Measurements from ENCODE around the gene NUDT21.
"Not testable (repeated sequence)": the region's sequence is repeated elsewhere in the genome, so short reads cannot be mapped to it uniquely, and the experiment has no call there.

The NUDT21 gene

GRCh38 chr16:56409195-56409594, 41.9 kb downstream of the NUDT21 start:
- Histone ChIP-seq H3K27ac (ENCODE audit: low read depth, low read length) (no peak overlapping the region), H3K9ac (ENCODE audit: low read length in 5 of 5) (no peak overlapping the region), H3K27me3 (ENCODE audit: control insufficient read depth in 5 of 5, insufficient read depth in 4 of 5, low read length in 5 of 5) (no peaks in the 10 kb centered on the region), H3K4me3 (ENCODE audit: low read depth in 1 of 5, low read length in 5 of 5) (no peak overlapping the region), H3K9me3 (ENCODE audit: control insufficient read depth in 5 of 5, low read length in 5 of 5) (no peaks in the 10 kb centered on the region), H3K36me3 (ENCODE audit: control insufficient read depth in 5 of 5, insufficient read depth in 5 of 5, low read length in 5 of 5) (peaks cover 32 to 47% (median 43%) of the 10 kb centered on the region in 5 donors), H3K4me1 (ENCODE audit: control insufficient read depth in 5 of 5, insufficient read depth in 5 of 5, low read length in 5 of 5) (peaks cover 0 to 7% (median 0%) of the 10 kb centered on the region in 5 donors)

- H3K27ac ChIP-seq (ENCODE audit: low read depth, low read length) = no peak overlapping the region
- no peaks in the 10 kb centered on the region for H3K27me3 ChIP-seq (ENCODE audit: control insufficient read depth in 5 of 5, insufficient read depth in 4 of 5, low read length in 5 of 5)
- H3K36me3 ChIP-seq (ENCODE audit: control insufficient read depth in 5 of 5, insufficient read depth in 5 of 5, low read length in 5 of 5) = peaks cover 31 to 49% (median 46%) of the 10 kb centered on the region in 5 donors
- no peak overlapping the region for H3K4me3 ChIP-seq (ENCODE audit: low read depth in 1 of 5, low read length in 5 of 5)
- H3K9ac ChIP-seq (ENCODE audit: low read length in 5 of 5) = no peak overlapping the region
- H3K4me1 ChIP-seq (ENCODE audit: control insufficient read depth in 5 of 5, insufficient read depth in 5 of 5, low read length in 5 of 5) = peaks cover 0 to 7% (median 0%) of the 10 kb centered on the region in 5 donors
- no peaks in the 10 kb centered on the region for H3K9me3 ChIP-seq (ENCODE audit: control insufficient read depth in 5 of 5, low read length in 5 of 5)
Measured at GRCh38 chr16:56408379-56409098, 42.6 kb downstream of the NUDT21 start.

GRCh38 chr16:56405977-56406672, 45.0 kb downstream of the NUDT21 start:
- Histone ChIP-seq H3K27me3 (ENCODE audit: control insufficient read depth in 5 of 5, insufficient read depth in 4 of 5, low read length in 5 of 5) (no peaks in the 10 kb centered on the region), H3K9ac (ENCODE audit: low read length in 5 of 5) (no peak overlapping the region), H3K4me3 (ENCODE audit: low read depth in 1 of 5, low read length in 5 of 5) (no peak overlapping the region), H3K36me3 (ENCODE audit: control insufficient read depth in 5 of 5, insufficient read depth in 5 of 5, low read length in 5 of 5) (peaks cover 36 to 62% (median 56%) of the 10 kb centered on the region in 5 donors), H3K27ac (ENCODE audit: low read depth, low read length) (no peak overlapping the region), H3K9me3 (ENCODE audit: control insufficient read depth in 5 of 5, low read length in 5 of 5) (no peaks in the 10 kb centered on the region), H3K4me1 (ENCODE audit: control insufficient read depth in 5 of 5, insufficient read depth in 5 of 5, low read length in 5 of 5) (peaks cover 0 to 7% (median 0%) of the 10 kb centered on the region in 5 donors)

- Histone ChIP-seq H3K9me3 (ENCODE audit: control insufficient read depth in 5 of 5, low read length in 5 of 5) (no peaks in the 10 kb centered on the region), H3K4me3 (ENCODE audit: low read depth in 1 of 5, low read length in 5 of 5) (no peak overlapping the region), H3K9ac (ENCODE audit: low read length in 5 of 5) (no peak overlapping the region), H3K36me3 (ENCODE audit: control insufficient read depth in 5 of 5, insufficient read depth in 5 of 5, low read length in 5 of 5) (peaks cover 45 to 59% (median 48%) of the 10 kb centered on the region in 5 donors), H3K27ac (ENCODE audit: low read depth, low read length) (no peak overlapping the region), H3K4me1 (ENCODE audit: control insufficient read depth in 5 of 5, insufficient read depth in 5 of 5, low read length in 5 of 5) (no peaks in the 10 kb centered on the region), H3K27me3 (ENCODE audit: control insufficient read depth in 5 of 5, insufficient read depth in 4 of 5, low read length in 5 of 5) (no peaks in the 10 kb centered on the region)
Measured at GRCh38 chr16:56401482-56401881, 49.6 kb downstream of the NUDT21 start.

- H3K4me1 ChIP-seq (ENCODE audit: control insufficient read depth in 5 of 5, insufficient read depth in 5 of 5, low read length in 5 of 5) = no peaks in the 10 kb centered on the region
- H3K9ac ChIP-seq (ENCODE audit: low read length in 5 of 5) = no peak overlapping the region
- no peaks in the 10 kb centered on the region for H3K9me3 ChIP-seq (ENCODE audit: control insufficient read depth in 5 of 5, low read length in 5 of 5)
- H3K27me3 ChIP-seq (ENCODE audit: control insufficient read depth in 5 of 5, insufficient read depth in 4 of 5, low read length in 5 of 5) = no peaks in the 10 kb centered on the region
- H3K4me3 ChIP-seq (ENCODE audit: low read depth in 1 of 5, low read length in 5 of 5) = no peak overlapping the region
- H3K36me3 ChIP-seq (ENCODE audit: control insufficient read depth in 5 of 5, insufficient read depth in 5 of 5, low read length in 5 of 5) = peaks cover 45 to 59% (median 48%) of the 10 kb centered on the region in 5 donors
- no peak overlapping the region for H3K27ac ChIP-seq (ENCODE audit: low read depth, low read length)
Measured at GRCh38 chr16:56400458-56400857, 50.7 kb downstream of the NUDT21 start.

- H3K9ac ChIP-seq (ENCODE audit: low read length in 5 of 5) = no peak overlapping the region
- peaks cover 35 to 53% (median 38%) of the 10 kb centered on the region in 5 donors for H3K36me3 ChIP-seq (ENCODE audit: control insufficient read depth in 5 of 5, insufficient read depth in 5 of 5, low read length in 5 of 5)
- no peaks in the 10 kb centered on the region for H3K4me1 ChIP-seq (ENCODE audit: control insufficient read depth in 5 of 5, insufficient read depth in 5 of 5, low read length in 5 of 5)
- no peak overlapping the region for H3K4me3 ChIP-seq (ENCODE audit: low read depth in 1 of 5, low read length in 5 of 5)
- no peak overlapping the region for H3K27ac ChIP-seq (ENCODE audit: low read depth, low read length)
- H3K9me3 ChIP-seq (ENCODE audit: control insufficient read depth in 5 of 5, low read length in 5 of 5) = no peaks in the 10 kb centered on the region
- H3K27me3 ChIP-seq (ENCODE audit: control insufficient read depth in 5 of 5, insufficient read depth in 4 of 5, low read length in 5 of 5) = no peaks in the 10 kb centered on the region
Measured at GRCh38 chr16:56399486-56399885, 51.6 kb downstream of the NUDT21 start.

GRCh38 chr16:56399047-56399446, 52.1 kb downstream of the NUDT21 start:
- Histone ChIP-seq H3K9ac (ENCODE audit: low read length in 5 of 5) (no peak overlapping the region), H3K4me1 (ENCODE audit: control insufficient read depth in 5 of 5, insufficient read depth in 5 of 5, low read length in 5 of 5) (no peaks in the 10 kb centered on the region), H3K36me3 (ENCODE audit: control insufficient read depth in 5 of 5, insufficient read depth in 5 of 5, low read length in 5 of 5) (peaks cover 31 to 49% (median 34%) of the 10 kb centered on the region in 5 donors), H3K27ac (ENCODE audit: low read depth, low read length) (no peak overlapping the region), H3K27me3 (ENCODE audit: control insufficient read depth in 5 of 5, insufficient read depth in 4 of 5, low read length in 5 of 5) (no peaks in the 10 kb centered on the region), H3K9me3 (ENCODE audit: control insufficient read depth in 5 of 5, low read length in 5 of 5) (no peaks in the 10 kb centered on the region), H3K4me3 (ENCODE audit: low read depth in 1 of 5, low read length in 5 of 5) (no peak overlapping the region)

GRCh38 chr16:56396724-56397123, 54.4 kb downstream of the NUDT21 start:
- H3K27ac ChIP-seq (ENCODE audit: low read depth, low read length); H3K4me1 ChIP-seq (ENCODE audit: control insufficient read depth in 5 of 5, insufficient read depth in 5 of 5, low read length in 5 of 5); H3K9me3 ChIP-seq (ENCODE audit: control insufficient read depth in 5 of 5, low read length in 5 of 5); H3K27me3 ChIP-seq (ENCODE audit: control insufficient read depth in 5 of 5, insufficient read depth in 4 of 5, low read length in 5 of 5); H3K9ac ChIP-seq (ENCODE audit: low read length in 5 of 5); H3K4me3 ChIP-seq (ENCODE audit: low read depth in 1 of 5, low read length in 5 of 5): not testable (repeated sequence)
- H3K36me3 ChIP-seq (ENCODE audit: control insufficient read depth in 5 of 5, insufficient read depth in 5 of 5, low read length in 5 of 5) = peaks cover 18 to 29% (median 19%) of the 10 kb centered on the region in 5 donors

- Histone ChIP-seq H3K36me3 (ENCODE audit: control insufficient read depth in 5 of 5, insufficient read depth in 5 of 5, low read length in 5 of 5) (peaks cover 32 to 63% (median 48%) of the 10 kb centered on the region in 5 donors), H3K9ac (ENCODE audit: low read length in 5 of 5) (no peak overlapping the region), H3K27ac (ENCODE audit: low read depth, low read length) (no peak overlapping the region), H3K27me3 (ENCODE audit: control insufficient read depth in 5 of 5, insufficient read depth in 4 of 5, low read length in 5 of 5) (no peaks in the 10 kb centered on the region), H3K4me1 (ENCODE audit: control insufficient read depth in 5 of 5, insufficient read depth in 5 of 5, low read length in 5 of 5) (no peaks in the 10 kb centered on the region), H3K4me3 (ENCODE audit: low read depth in 1 of 5, low read length in 5 of 5) (no peak overlapping the region), H3K9me3 (ENCODE audit: control insufficient read depth in 5 of 5, low read length in 5 of 5) (no peaks in the 10 kb centered on the region)
Measured at GRCh38 chr16:56389554-56389953, 61.6 kb downstream of the NUDT21 start.

- H3K9me3 ChIP-seq (ENCODE audit: control insufficient read depth in 5 of 5, low read length in 5 of 5) = no peaks in the 10 kb centered on the region
- no peaks in the 10 kb centered on the region for H3K4me1 ChIP-seq (ENCODE audit: control insufficient read depth in 5 of 5, insufficient read depth in 5 of 5, low read length in 5 of 5)
- H3K27me3 ChIP-seq (ENCODE audit: control insufficient read depth in 5 of 5, insufficient read depth in 4 of 5, low read length in 5 of 5) = no peaks in the 10 kb centered on the region
- H3K27ac ChIP-seq (ENCODE audit: low read depth, low read length) = no peak overlapping the region
- no peak overlapping the region for H3K9ac ChIP-seq (ENCODE audit: low read length in 5 of 5)
- peaks cover 32 to 77% (median 60%) of the 10 kb centered on the region in 5 donors for H3K36me3 ChIP-seq (ENCODE audit: control insufficient read depth in 5 of 5, insufficient read depth in 5 of 5, low read length in 5 of 5)
- H3K4me3 ChIP-seq (ENCODE audit: low read depth in 1 of 5, low read length in 5 of 5) = no peak overlapping the region
Measured at GRCh38 chr16:56388209-56388608, 62.9 kb downstream of the NUDT21 start.
